GM18517 (cell line): ENCODE measurements around the gene BCL7A.
A peak's percentile ranks its signal among the peaks of the same experiment; 100 is the strongest.
"Not testable (repeated sequence)": the region's sequence is repeated elsewhere in the genome, so short reads cannot be mapped to it uniquely, and the experiment has no call there.

Source experiments
- ATAC-seq: cut with Tn5 transposase; IDR thresholded peaks from one replicate; pipeline ENCODE4 v1.9.1; 2021; ENCODE audit warnings: mild to moderate bottlenecking, moderate library complexity; ENCODE audit not compliant: unreplicated experiment

BCL7A gene

GRCh38 chr12:122021822-122022392 lies at the start of gene BCL7A:
Gene BCL7A (plus strand): TSS chr12:122021884. CDS start chr12:122022092, 208 bp downstream.
- no peak for ATAC-seq

GRCh38 chr12:121974026-121974985 lies 47.4 kb upstream of the BCL7A start:
- ATAC-seq, result no peak

GRCh38 chr12:121975021-121975420 lies 46.7 kb upstream of the BCL7A start:
- ATAC-seq, result no peak

GRCh38 chr12:121976950-121977349 lies 44.7 kb upstream of the BCL7A start:
- no peak for ATAC-seq

GRCh38 chr12:121980191-121980891 lies 41.3 kb upstream of the BCL7A start:
- ATAC-seq, result no peak

GRCh38 chr12:121980892-121981272 lies 40.8 kb upstream of the BCL7A start:
- ATAC-seq, result no peak

- no peak for ATAC-seq
These were observed 40.2 kb upstream of the BCL7A start for GRCh38 chr12:121981456-121981855.

GRCh38 chr12:121982950-121983349 lies 38.7 kb upstream of the BCL7A start:
- ATAC-seq, result no peak

- no peak for ATAC-seq
These were observed 38.0 kb upstream of the BCL7A start for GRCh38 chr12:121983536-121984210.

- no peak for ATAC-seq
These were observed 35.0 kb upstream of the BCL7A start for GRCh38 chr12:121986489-121987245.

- not testable (repeated sequence) for ATAC-seq
These were observed 33.2 kb upstream of the BCL7A start for GRCh38 chr12:121988519-121988918.

- no peak for ATAC-seq
These were observed 32.2 kb upstream of the BCL7A start for GRCh38 chr12:121989276-121990113.

GRCh38 chr12:121990114-121990647 lies 31.5 kb upstream of the BCL7A start:
- ATAC-seq, result no peak

GRCh38 chr12:121990692-121991603 lies 30.7 kb upstream of the BCL7A start:
- ATAC-seq, result peak; percentile 74

GRCh38 chr12:121992059-121992879 lies 29.4 kb upstream of the BCL7A start:
- peak; percentile 79 for ATAC-seq

GRCh38 chr12:121996050-121996944 lies 25.4 kb upstream of the BCL7A start:
- ATAC-seq, result no peak
